Measurements from ENCODE around the gene STN1.

DNA sequence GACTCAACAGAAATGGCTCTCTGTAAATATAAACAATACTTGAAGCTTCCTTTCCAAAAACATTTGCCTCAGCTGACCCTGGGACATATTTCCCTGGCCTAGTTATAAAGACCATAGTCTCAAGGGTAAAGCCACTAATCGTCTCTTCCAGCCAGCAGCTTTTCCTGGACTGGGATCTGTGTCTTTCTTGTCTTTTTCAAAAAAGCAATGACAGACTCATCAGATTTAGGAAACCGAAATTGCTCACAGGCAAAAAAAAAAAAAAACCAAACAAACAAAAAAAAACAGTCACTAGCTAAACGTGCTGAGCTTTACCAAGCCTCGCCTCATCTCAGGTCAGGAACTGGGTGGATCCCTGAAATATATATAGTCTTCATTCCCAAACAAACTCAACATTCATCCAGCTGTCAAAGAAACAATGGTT, 23.5 kb downstream of the STN1 start:
- TF ChIP-seq, protein P1, sequence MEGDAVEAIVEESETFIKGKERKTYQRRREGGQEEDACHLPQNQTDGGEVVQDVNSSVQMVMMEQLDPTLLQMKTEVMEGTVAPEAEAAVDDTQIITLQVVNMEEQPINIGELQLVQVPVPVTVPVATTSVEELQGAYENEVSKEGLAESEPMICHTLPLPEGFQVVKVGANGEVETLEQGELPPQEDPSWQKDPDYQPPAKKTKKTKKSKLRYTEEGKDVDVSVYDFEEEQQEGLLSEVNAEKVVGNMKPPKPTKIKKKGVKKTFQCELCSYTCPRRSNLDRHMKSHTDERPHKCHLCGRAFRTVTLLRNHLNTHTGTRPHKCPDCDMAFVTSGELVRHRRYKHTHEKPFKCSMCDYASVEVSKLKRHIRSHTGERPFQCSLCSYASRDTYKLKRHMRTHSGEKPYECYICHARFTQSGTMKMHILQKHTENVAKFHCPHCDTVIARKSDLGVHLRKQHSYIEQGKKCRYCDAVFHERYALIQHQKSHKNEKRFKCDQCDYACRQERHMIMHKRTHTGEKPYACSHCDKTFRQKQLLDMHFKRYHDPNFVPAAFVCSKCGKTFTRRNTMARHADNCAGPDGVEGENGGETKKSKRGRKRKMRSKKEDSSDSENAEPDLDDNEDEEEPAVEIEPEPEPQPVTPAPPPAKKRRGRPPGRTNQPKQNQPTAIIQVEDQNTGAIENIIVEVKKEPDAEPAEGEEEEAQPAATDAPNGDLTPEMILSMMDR (IDR thresholded peaks at IDR 0.05; ENCODE audit: low read depth, low read length) = no peak
- no peak for TF ChIP-seq EZH2phosphoT487 (IDR thresholded peaks at IDR 0.05; ENCODE audit: low read depth)

All from OCI-LY3 (cell line).